ENCODE results near the gene EIF4EBP2.

Gene EIF4EBP2

GRCh38 chr10:70432561-70433263 is 28.8 kb downstream of the EIF4EBP2 start:
- peak; percentile 16 for DNase-seq (ENCODE audit: low spot score)

DNA sequence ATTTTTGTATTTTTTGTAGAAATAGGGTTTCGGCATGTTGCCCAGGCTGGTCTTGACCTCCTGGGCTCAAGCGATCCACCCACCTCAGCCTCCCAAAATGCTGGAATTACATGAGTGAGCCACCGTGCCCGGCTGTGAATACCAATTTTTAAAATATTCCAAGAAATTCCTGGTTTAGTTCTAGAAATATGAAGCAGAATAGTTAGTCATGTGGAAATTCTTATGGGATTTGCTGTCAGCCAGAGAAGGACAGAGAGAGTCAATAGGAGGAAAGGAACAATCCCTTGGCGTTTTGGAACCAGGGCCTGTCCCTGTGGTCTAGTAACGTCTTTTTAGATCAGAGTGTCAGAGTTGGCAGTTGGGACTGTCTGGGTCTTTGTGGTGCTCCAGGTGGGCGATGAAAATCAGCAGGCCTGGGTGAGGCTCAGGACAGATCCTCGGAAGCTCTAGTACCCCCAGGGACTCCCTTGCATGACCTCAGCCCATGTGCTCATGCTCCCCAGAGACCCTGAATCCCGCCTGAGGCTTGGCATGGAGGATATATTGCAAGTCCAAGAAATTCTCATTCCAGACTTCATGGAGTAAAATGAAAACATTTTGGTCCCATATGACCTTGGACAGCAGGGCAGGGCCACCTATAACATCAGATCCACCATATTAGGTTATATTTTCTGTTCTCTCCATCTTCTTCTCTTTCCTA is 29.8 kb downstream of the EIF4EBP2 start:
- DNase-seq (ENCODE audit: low spot score): no peak

DNA sequence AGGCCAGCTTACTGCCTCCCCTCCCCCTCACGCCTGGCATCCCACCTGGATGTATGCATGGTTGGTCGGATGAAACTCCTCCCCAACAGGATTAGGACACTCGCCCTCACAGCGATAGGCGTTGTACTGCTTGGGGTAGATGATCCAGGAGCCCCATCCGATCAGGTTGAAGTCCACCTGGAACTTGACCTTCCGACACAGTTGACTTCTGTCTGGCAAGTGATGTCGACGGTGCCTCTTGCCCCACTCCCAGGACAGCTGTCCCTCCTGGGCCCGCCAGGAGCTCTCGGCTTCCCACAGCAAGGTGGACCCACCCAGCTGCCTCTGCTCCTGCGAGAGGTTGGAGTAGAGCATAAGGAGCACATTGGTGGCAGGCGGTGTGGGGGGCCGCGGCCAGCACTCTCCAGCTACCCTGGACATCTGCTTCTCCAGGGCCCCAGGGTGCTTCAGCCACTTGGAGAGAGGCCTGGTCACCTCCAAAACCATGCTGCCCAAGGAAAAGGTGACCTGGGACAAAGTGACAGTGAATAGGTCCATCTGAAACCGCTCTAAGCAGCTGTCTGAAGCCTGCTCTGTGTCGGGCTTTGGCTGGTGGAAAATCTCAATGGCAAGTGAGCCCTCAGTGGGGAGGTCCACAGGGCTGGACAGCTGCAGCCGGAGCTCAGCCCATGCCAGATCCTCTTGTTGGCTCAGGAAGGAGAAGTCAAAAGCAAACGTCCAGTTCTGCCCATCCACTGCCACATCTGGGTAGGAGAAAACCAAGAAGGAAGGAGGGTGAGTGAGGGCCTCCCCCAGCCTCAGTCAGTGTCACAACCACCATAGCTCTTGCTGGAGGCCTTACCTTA is 31.5 kb downstream of the EIF4EBP2 start:
- DNase-seq (ENCODE audit: low spot score): no peak

DNA sequence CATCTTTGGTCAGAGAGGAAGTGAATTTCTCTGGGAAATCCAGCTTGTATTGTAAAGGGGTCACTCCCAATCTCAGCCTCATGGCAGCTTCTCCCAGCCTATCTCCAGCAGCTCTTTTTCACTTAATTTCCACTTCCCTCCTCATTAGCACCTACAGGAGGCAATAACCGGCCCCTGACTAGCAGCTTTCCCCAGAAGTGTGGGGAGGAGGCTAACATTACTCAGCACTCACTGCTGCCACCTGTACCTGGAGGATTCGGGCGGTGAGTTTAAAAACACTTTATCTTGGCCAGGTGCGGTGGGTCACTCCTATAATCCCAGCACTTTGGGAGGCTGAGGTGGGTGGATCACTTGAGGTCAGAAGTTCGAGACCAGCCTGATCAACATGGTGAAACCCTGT is 33.8 kb downstream of the EIF4EBP2 start:
- DNase-seq (ENCODE audit: low spot score): no peak

DNA sequence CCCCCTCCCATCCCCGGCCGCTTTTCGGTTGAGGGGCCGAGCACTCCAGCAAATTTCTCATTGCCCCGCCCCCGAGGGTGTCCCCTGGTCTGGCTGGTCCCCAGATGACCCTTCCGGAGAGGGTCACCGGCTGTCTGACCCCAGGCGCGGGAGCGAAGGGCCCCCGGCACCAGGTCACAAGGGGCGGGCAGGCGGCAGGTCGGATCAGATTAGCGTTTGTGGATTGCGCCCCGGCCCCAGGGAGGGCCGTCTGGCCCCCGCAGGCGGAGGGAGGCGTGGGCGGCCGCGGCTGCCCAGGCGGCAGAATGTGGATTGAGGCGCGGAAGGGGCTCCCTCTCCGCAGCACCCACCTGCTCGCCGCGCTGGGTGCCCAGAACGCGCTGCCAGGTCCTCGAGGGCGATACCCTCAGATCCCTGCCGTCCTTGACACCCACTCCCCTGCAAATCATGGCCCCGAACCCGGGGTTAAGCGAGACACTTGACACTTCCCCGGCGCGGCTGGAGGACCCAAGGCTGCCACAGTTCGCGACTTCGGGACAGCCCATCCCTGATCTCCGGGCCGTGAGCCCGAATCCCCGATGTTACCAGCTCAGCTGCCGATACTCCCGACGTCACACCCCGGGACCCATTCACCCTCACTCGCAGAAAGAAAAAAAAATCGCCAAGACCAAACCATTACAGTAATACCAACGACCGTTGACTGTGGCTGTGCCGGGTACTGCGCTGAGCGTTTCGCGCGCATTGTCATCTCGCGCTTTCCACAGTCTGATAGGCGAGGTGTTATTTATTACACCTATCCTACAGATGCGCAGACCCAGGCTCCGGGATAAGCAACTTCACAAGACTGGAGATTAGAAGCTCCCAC is 36.6 kb downstream of the EIF4EBP2 start:
- no peak for DNase-seq (ENCODE audit: low spot score)

GRCh38 chr10:70441161-70441894 is 37.4 kb downstream of the EIF4EBP2 start, which contains the start of gene NODAL:
Gene NODAL, minus strand, starts transcription at chr10:70441681. Its CDS starts 14 bp downstream, at chr10:70441667.
- no peak for DNase-seq (ENCODE audit: low spot score)

DNA sequence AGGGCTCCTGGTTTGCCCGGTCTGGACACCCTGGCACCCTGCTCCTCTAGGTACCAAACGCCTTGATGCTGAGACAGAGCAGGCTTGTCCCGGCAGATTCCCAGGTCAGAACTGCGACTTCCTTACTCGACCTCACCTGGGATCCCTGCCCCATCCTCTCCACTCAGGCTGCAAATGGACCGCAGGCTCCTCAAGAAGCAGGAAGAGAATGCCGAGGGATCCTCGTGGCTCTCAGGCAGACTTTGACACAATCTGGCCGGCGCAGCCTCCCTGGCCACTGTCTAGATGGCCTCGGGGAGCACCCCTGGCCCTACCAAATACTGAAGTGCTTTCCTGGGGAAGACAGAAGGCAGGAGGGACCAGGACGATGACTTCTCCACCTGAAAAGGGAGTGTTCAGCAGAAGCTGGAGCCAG is 38.0 kb downstream of the EIF4EBP2 start:
- no peak for DNase-seq (ENCODE audit: low spot score)

DNA sequence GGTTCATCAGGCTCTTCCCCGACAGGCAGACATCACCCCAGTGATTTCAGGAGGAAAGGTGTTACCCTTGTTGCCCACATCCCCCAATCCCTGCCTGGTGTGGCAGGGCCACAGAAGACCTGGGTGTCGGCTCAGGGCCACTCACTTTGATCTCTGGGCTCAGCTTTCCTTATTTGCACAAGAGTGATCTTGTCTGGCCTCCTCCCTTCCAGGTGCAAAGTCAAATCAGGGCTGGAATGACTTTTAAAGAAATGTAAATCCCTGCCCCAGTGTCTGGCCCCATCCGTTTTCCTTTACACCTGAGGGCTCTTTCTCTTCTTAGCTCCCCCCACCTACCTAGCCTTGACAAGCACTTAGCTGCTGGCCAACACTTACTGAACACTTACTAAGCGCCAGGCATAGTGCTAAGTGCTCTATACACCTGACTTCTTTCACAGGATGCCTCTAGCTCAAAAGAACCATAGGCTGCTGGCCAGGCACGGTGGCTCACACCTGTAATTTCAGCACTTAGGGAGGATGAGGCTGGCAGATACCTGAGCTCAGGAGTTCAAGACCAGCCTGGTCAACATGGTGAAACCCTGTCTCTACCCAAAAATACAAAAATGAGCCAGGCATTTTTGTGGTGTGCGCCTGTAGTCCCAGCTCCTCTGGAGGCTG is 38.5 kb downstream of the EIF4EBP2 start:
- no peak for DNase-seq (ENCODE audit: low spot score)

DNA sequence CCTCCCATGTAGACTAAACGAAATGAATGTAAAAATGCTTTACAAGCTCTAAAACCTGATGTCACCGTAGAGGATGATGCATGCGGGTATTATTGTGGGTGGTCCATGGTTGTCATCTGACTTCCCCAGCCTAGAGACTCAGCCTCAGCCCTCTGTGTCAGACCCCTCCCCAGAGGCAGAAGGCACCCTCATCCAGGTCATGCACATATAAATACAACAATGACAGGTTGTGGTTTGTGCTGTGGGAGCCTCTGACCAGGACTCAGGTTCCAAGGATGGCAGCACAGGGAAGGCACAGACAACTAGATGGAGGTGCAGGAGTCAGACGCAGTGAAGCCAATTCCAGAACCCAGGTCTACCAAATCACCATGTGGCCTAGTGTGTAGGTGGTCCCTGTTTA is 40.8 kb downstream of the EIF4EBP2 start:
- no peak for DNase-seq (ENCODE audit: low spot score)

- DNase-seq (ENCODE audit: low spot score): no peak
Observed at GRCh38 chr10:70445718-70446657, 42.0 kb downstream of the EIF4EBP2 start.

GRCh38 chr10:70448236-70448635 is 44.3 kb downstream of the EIF4EBP2 start:
- DNase-seq (ENCODE audit: low spot score): no peak

GRCh38 chr10:70455213-70455630 is 51.3 kb downstream of the EIF4EBP2 start:
- DNase-seq (ENCODE audit: low spot score): no peak

DNA sequence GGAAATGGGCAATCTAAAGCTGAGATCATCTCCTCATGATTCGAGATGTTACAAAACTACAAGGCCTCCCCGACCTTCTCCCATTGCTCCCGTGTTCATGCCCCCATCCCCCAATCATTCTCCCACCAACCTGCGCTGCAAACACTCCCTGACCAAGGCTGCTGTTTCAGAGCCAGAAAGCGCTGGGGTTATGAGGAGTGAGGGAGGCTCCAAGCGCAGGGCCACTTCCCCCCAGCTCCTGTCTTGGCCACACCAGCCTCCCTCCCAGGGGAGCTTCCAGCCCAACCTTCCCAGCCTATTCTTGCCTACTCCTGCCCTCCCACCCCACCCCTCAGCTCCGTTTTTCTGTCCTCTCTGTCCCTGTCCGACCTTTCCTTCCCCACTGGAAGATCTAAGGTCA is 52.2 kb downstream of the EIF4EBP2 start:
- DNase-seq (ENCODE audit: low spot score): no peak

DNA sequence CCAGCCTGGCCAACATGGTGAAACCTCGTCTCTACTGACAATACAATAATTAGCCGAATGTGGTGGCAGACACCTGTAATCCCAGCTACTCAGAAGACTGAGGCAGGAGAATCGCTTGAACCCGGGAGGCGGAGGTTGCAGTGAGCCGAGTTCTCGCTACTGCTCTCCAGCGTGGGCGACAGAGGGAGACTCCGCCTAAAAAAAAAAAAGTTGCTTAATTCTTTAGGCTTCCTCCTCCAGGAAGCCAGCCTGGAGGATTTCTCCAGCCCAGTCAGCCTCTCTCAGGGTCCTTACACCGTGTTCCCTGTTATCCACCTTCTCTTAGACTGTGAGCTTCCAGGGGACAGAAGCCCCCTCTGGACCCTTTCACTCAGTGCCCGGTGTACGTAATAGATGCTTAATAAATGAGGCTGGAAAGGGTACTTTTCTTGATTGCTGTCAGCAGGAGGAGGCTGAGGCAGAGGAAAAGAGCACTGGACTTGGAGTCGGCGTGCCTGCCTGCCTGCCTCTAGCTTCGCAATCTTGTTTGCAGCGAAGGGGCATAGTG is 53.9 kb downstream of the EIF4EBP2 start:
- DNase-seq (ENCODE audit: low spot score): no peak

GRCh38 chr10:70458329-70459060 is 54.5 kb downstream of the EIF4EBP2 start:
- DNase-seq (ENCODE audit: low spot score): no peak

DNA sequence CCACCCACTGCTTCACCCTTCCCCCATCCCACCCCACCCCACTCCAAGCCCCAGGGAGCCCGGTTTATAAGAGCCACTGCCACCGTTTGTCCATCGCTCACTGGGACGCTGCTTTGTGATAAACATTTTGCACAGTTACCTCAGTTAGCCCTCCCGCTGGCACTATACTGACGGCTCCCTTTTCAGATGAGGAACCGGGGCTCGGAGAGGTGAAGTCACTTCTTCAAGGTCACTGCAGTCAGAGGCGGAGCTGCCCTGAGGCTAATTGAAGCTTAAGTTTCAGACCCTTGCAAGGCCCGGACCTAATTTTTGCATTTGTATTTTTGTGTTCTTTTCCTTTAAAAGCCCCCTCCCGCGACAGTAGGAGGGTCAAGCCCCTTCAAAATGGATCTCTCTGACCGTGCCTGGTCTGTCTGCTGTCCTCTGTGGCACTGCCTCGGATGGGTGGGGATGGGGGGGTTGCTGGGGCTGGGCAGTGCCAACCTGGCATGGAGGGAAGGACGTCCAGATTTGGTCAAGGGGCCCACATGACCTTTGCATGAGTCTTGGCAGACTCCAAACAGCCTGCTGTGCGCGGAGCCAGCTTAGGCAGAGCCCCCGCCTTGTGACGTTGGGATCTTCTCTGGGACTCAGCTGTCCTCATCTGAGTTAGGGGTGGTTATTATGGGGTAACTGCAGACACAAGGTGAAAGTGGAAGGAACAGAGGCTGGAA is 55.3 kb downstream of the EIF4EBP2 start:
- no peak for DNase-seq (ENCODE audit: low spot score)

DNA sequence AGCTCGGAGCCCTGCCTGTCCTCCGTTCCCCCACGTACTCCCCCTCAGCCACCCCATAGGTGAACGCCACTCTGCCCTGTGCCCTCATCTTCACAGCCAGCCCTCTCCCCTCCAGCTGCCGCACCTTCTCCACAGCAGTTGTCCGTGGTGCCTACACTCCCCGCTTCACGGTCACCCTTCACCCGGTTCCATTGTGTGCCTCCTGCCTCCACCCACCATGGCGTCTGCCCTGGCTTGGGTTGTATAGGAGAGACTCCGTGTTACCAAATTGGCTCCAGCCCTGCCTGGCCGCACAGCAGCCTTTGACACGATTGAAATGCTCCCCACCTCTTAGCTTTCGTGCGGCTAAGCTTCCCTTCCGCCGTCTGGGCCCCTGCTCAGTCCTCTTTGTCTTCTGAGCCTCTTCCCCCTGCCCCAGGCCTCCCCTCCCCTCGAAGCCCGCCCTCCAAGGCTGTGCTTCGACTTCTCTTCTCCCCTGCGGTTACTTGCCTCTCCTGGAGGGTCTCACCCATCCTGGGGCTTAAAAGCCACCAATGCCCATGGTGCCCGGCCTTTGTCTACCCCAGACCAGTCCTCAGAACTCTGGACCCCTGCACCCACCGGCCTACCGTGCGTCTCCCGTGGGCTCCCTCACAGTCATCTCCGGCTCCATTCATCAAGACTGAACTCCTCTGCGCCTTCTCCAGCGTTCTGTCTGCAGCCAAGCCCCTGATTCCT is 56.0 kb downstream of the EIF4EBP2 start:
- DNase-seq (ENCODE audit: low spot score): no peak

All from CD4-positive, alpha-beta T cell treated with Interleukin-6 at 100 ng/mL for 8 hours (primary cell).